GM23338 (cell line): ENCODE data around the gene CMTM5. TPM values are rescaled to one million over a fixed set of nuclear protein-coding genes. Genes with fewer than 3 reads are reported as not detected.
"Not testable (repeated sequence)": the region's sequence is repeated elsewhere in the genome, so short reads cannot be mapped to it uniquely, and the experiment has no call there.

Experiments
- ATAC-seq: fragments of 200-7000 bp; cut with Tn5 transposase; 3 replicates; pipeline ENCODE4 v1.9.1; 2020
- DNase-seq: peaks from one replicate; pipeline ENCODE4 v3.0.0-alpha.2; 2015; ENCODE audit warnings: low spot score
- H2AFZ ChIP-seq: fragments of 200-600 bp; sonication (generic); 2 replicates; pipeline ENCODE4 v1.8.0; 2016; ENCODE audit warnings: antibody characterized with exemption, mild to moderate bottlenecking, moderate library complexity
- H3F3A ChIP-seq: fragments of 200-600 bp; sonication (generic); replicated peaks from 2 replicates; pipeline ENCODE4 v1.8.0; 2017; ENCODE audit warnings: antibody characterized with exemption, mixed run types, low read depth
- H3K27ac ChIP-seq: fragments of 200-600 bp; sonication (generic); 2 replicates; pipeline ENCODE4 v1.6.1; 2016; ENCODE audit warnings: low read depth
- H3K27me3 ChIP-seq: fragments of 200-600 bp; sonication (generic); 2 replicates; pipeline ENCODE4 v1.8.0; 2016; ENCODE audit warnings: mild to moderate bottlenecking, mixed run types, moderate library complexity; ENCODE audit not compliant: insufficient read depth
- H3K36me3 ChIP-seq: fragments of 200-600 bp; sonication (generic); 2 replicates; pipeline ENCODE4 v1.8.0; 2016; ENCODE audit warnings: mild to moderate bottlenecking; ENCODE audit not compliant: insufficient read depth
- H3K4me1 ChIP-seq: fragments of 200-600 bp; sonication (generic); 2 replicates; pipeline ENCODE4 v1.8.0; 2016; ENCODE audit warnings: mild to moderate bottlenecking, moderate library complexity; ENCODE audit not compliant: insufficient read depth
- H3K4me2 ChIP-seq: fragments of 200-600 bp; sonication (generic); 2 replicates; pipeline ENCODE4 v1.7.1; 2017; ENCODE audit warnings: mixed run types
- H3K4me3 ChIP-seq: fragments of 200-600 bp; sonication (generic); 2 replicates; pipeline ENCODE4 v1.6.1; 2016; ENCODE audit warnings: mixed run types
- H3K79me2 ChIP-seq: fragments of 200-600 bp; sonication (generic); replicated peaks from 2 replicates; pipeline ENCODE4 v1.8.0; 2017; ENCODE audit warnings: mild to moderate bottlenecking; ENCODE audit not compliant: insufficient read depth
- H3K9me2 ChIP-seq: fragments of 200-600 bp; sonication (generic); 2 replicates; pipeline ENCODE4 v1.8.0; 2017; ENCODE audit not compliant: insufficient read depth
- H4K20me1 ChIP-seq: fragments of 200-600 bp; sonication (generic); replicated peaks from 2 replicates; pipeline ENCODE4 v1.8.0; 2017; ENCODE audit warnings: mild to moderate bottlenecking; ENCODE audit not compliant: insufficient read depth
- H3K27ac Mint-ChIP-seq: 2 replicates; pipeline ENCODE4 v1.8.0; 2020; ENCODE audit warnings: inconsistent platforms, mild to moderate bottlenecking, moderate library complexity, mixed read lengths
- H3K27me3 Mint-ChIP-seq: 3 replicates; pipeline ENCODE4 v1.8.0; 2022; ENCODE audit warnings: low read depth, mild to moderate bottlenecking, moderate library complexity, mixed read lengths, inconsistent platforms; ENCODE audit not compliant: insufficient read depth, poor library complexity
- H3K36me3 Mint-ChIP-seq: 3 replicates; pipeline ENCODE4 v1.8.0; 2021; ENCODE audit warnings: low read depth, mild to moderate bottlenecking, inconsistent platforms, moderate library complexity, mixed read lengths
- H3K4me1 Mint-ChIP-seq: 3 replicates; pipeline ENCODE4 v1.8.0; 2020; ENCODE audit warnings: mild to moderate bottlenecking, inconsistent platforms, mixed read lengths
- H3K4me3 Mint-ChIP-seq: 3 replicates; pipeline ENCODE4 v1.8.0; 2021; ENCODE audit warnings: moderate library complexity, mild to moderate bottlenecking, inconsistent platforms, mixed read lengths
- H3K9me3 Mint-ChIP-seq: 3 replicates; pipeline ENCODE4 v1.8.0; 2020; ENCODE audit warnings: moderate library complexity, mild to moderate bottlenecking, inconsistent platforms, mixed read lengths
- CREB1 ChIP-seq: fragments of 250-450 bp; sonication (Bioruptor Pico); IDR thresholded peaks from 2 replicates; pipeline ENCODE4 v1.5.0; 2020; ENCODE audit warnings: low read depth, mild to moderate bottlenecking, moderate library complexity
- CTCF ChIP-seq, 2 experiments: fragments of 200-600 bp in 1 of 2; sonication (generic) in 1 of 2; conservative IDR thresholded peaks; 2 replicates each; pipeline versions ENCODE4 v1.5.1 to v1.6.1; 2016 to 2017; ENCODE audit warnings: antibody characterized with exemption in 2 of 2, low read depth in 2 of 2, mild to moderate bottlenecking in 2 of 2, moderate library complexity in 1 of 2
- EZH2 ChIP-seq: fragments of 200-600 bp; sonication (generic); IDR thresholded peaks from one replicate; pipeline ENCODE4 v1.8.0; 2017; ENCODE audit warnings: antibody characterized with exemption, mild to moderate bottlenecking, low read depth; ENCODE audit not compliant: unreplicated experiment
- NANOG ChIP-seq: IDR thresholded peaks from 2 replicates; pipeline ENCODE4 v1.6.1; 2016; ENCODE audit warnings: antibody characterized with exemption, borderline replicate concordance
- REST ChIP-seq: IDR thresholded peaks from one replicate; pipeline ENCODE4 v1.6.1; 2018; ENCODE audit warnings: antibody characterized with exemption; ENCODE audit not compliant: unreplicated experiment
- ZNF462 ChIP-seq: fragments of 250-450 bp; sonication (Bioruptor Pico); IDR thresholded peaks from 2 replicates; pipeline ENCODE4 v1.5.0; 2020; ENCODE audit warnings: mild to moderate bottlenecking, moderate library complexity
- polyA plus RNA-seq: library from polyadenylated mRNA; unstranded; fragments of >200 nt; fragmentation: Nextera tagmentation; extraction: Ambion mirVana; gene quantifications from 2 replicates; pipeline ENCODE4 v1.2.1, GENCODE V29; 2016
- total RNA-seq: library from RNA; depleted of rRNA; stranded (reverse); fragments of >200 nt; shearing (Covaris generic); gene quantifications from 2 replicates; pipeline ENCODE4 v1.2.3, GENCODE V29; 2014

CMTM5 gene
- total and polyA plus RNA-seq, 2 experiments from 2014 or later, result 0.24 TPM; not detected in 1

GRCh38 chr14:23389396-23389795 is 12.6 kb downstream of the CMTM5 start (continued):
- TF ChIP-seq ZNF462 (no peak), EZH2 (no peak), REST (no peak), NANOG (no peak), CTCF (conservative IDR thresholded peaks at IDR 0.05; ENCODE audit: low read depth in 2 of 2) (no peak), CREB1 (no peak)

GRCh38 chr14:23389871-23390270 is 13.0 kb downstream of the CMTM5 start:
- not testable (repeated sequence) for H3K4me1 ChIP-seq, H4K20me1 ChIP-seq, H3K79me2 ChIP-seq, H3K27ac ChIP-seq, H3K4me3 Mint-ChIP-seq, H3K27me3 ChIP-seq, H3F3A ChIP-seq, ATAC-seq, H3K9me3 Mint-ChIP-seq, H3K4me3 ChIP-seq, H3K36me3 ChIP-seq, H3K27ac Mint-ChIP-seq, H3K36me3 Mint-ChIP-seq, DNase-seq, H3K4me2 ChIP-seq
- Histone ChIP-seq H2AFZ (0 out of 2 replicates have a peak overlapping the region, but pooled peaks have one; percentile 38), H3K9me2 (peaks cover 19% of the 10 kb centered on the region; the same call in 1 of the 2 replicates)
- Mint-ChIP-seq H3K27me3 (peaks cover 11% of the 10 kb centered on the region), H3K4me1 (peaks cover 16% of the 10 kb centered on the region)
